HCT116 (cell line): Measurements from ENCODE around the gene CGNL1. TPM values are rescaled to one million over a fixed set of nuclear protein-coding genes. Genes with fewer than 3 reads are reported as not detected.

Source experiments
- ATAC-seq: fragments of 200-7000 bp; cut with Tn5 transposase; 2 replicates; pipeline ENCODE4 v1.9.1; 2020; ENCODE audit warnings: mild to moderate bottlenecking, moderate library complexity
- BruUV-seq: library from RNA; stranded (reverse); fragments of 400-500 nt; replicated peaks from 2 replicates; lab custom pipeline; 2021; lab: Mats Ljungman, UMichigan
- CTCF ChIA-PET: fragments of 300-600 bp; sonication (Branson Sonifier 250); formaldehyde crosslinking; loops from one replicate; lab custom pipeline; 2021; ENCODE audit warnings: antibody characterized with exemption; lab: Charles Lee
- POLR2A ChIA-PET: fragments of 300-600, 350-600 bp; sonication (Branson Sonifier 250); formaldehyde crosslinking; loops from one replicate; lab custom pipeline; 2021; ENCODE audit warnings: antibody characterized with exemption; lab: Charles Lee
- RAD21 ChIA-PET, 2 experiments: fragments of 300-600 bp; sonication (Branson Sonifier 250); formaldehyde crosslinking; loops; one replicate each; lab custom pipeline; 2023; ENCODE audit warnings: low total read pairs in 2 of 2; ENCODE audit not compliant: uncharacterized antibody in 2 of 2, unreplicated experiment in 2 of 2, low non-redundant PET in 1 of 2; lab: Charles Lee
- DNase-seq: peaks from one replicate; pipeline ENCODE4 v3.0.0-alpha.2; 2010; ENCODE audit warnings: low read depth, low spot score
- H2AFZ ChIP-seq: fragments of 200-600 bp; shearing (Covaris generic), sonication (generic); 2 replicates; pipeline ENCODE4 v1.6.1; 2017; ENCODE audit warnings: low read depth, mixed run types, mixed read lengths, antibody characterized with exemption, low read length; ENCODE audit not compliant: poor library complexity, severe bottlenecking
- H3K27ac ChIP-seq: 2 replicates; pipeline ENCODE4 v1.5.1; 2012; ENCODE audit warnings: low read depth, low read length
- H3K27me3 ChIP-seq: fragments of 200-600 bp; sonication (generic); 2 replicates; pipeline ENCODE4 v1.6.1; 2016; ENCODE audit warnings: mixed run types, low read length, mixed read lengths; ENCODE audit not compliant: insufficient read depth
- H3K36me3 ChIP-seq, 2 experiments: fragments of 200-500 bp in 1 of 2; fragments of 200-600 bp in 1 of 2; sonication (Bioruptor generic) in 1 of 2; sonication (generic) in 1 of 2; 2 replicates each; pipeline versions ENCODE4 v1.5.1 to v1.6.1; 2014 to 2016; ENCODE audit warnings: low read length in 2 of 2, inconsistent platforms in 1 of 2, mixed read lengths in 1 of 2, mixed run types in 1 of 2; ENCODE audit not compliant: insufficient read depth in 2 of 2, control insufficient read depth in 1 of 2
- H3K4me1 ChIP-seq, 2 experiments: fragments of 200-600 bp in 1 of 2; sonication (generic) in 1 of 2; 2 replicates each; pipeline versions ENCODE4 v1.5.1 to v1.6.1; 2012 to 2017; ENCODE audit warnings: low read length in 2 of 2, inconsistent platforms in 1 of 2, mild to moderate bottlenecking in 1 of 2, mixed read lengths in 1 of 2, mixed run types in 1 of 2, moderate library complexity in 1 of 2; ENCODE audit not compliant: insufficient read depth in 2 of 2, control insufficient read depth in 1 of 2
- H3K4me2 ChIP-seq: fragments of 200-600 bp; sonication (generic); 2 replicates; pipeline ENCODE4 v1.6.1; 2017; ENCODE audit warnings: mixed run types, low read length, mixed read lengths
- H3K4me3 ChIP-seq, 2 experiments: fragments of 200-600 bp in 1 of 2; sonication (generic) in 1 of 2; replicated peaks in 1 of 2; 2 replicates each; pipeline ENCODE4 v1.5.1; 2011 to 2016; ENCODE audit warnings: low read length in 2 of 2, control low read depth in 1 of 2, low read depth in 1 of 2, mild to moderate bottlenecking in 1 of 2, mixed read lengths in 1 of 2, mixed run types in 1 of 2
- H3K79me2 ChIP-seq: fragments of 200-600 bp; sonication (generic); 2 replicates; pipeline ENCODE4 v1.6.1; 2017; ENCODE audit warnings: mild to moderate bottlenecking, mixed run types, low read length, moderate library complexity, mixed read lengths; ENCODE audit not compliant: insufficient read depth
- H3K9ac ChIP-seq: fragments of 200-600 bp; sonication (generic); 2 replicates; pipeline ENCODE4 v1.6.1; 2016; ENCODE audit warnings: low read length, mixed read lengths
- H3K9me2 ChIP-seq: fragments of 200-600 bp; sonication (generic), shearing (Covaris generic); 2 replicates; pipeline ENCODE4 v1.6.1; 2017; ENCODE audit warnings: mixed run types, mild to moderate bottlenecking, moderate library complexity; ENCODE audit not compliant: insufficient read depth
- H3K9me3 ChIP-seq, 2 experiments: fragments of 200-500 bp in 1 of 2; fragments of 200-600 bp in 1 of 2; sonication (Bioruptor generic) in 1 of 2; sonication (generic) in 1 of 2; 2 replicates each; pipeline ENCODE4 v1.6.1; 2014 to 2017; ENCODE audit warnings: low read length in 2 of 2, mixed read lengths in 2 of 2, inconsistent platforms in 1 of 2, low read depth in 1 of 2, mild to moderate bottlenecking in 1 of 2, mixed run types in 1 of 2, moderate library complexity in 1 of 2; ENCODE audit not compliant: control insufficient read depth in 1 of 2, insufficient read depth in 1 of 2
- H4K20me1 ChIP-seq: fragments of 200-600 bp; sonication (generic), shearing (Covaris generic); 2 replicates; pipeline ENCODE4 v1.6.1; 2017; ENCODE audit warnings: mixed run types, mild to moderate bottlenecking, moderate library complexity; ENCODE audit not compliant: insufficient read depth
- EZH2phosphoT487 ChIP-seq: fragments of 200-600 bp; IDR thresholded peaks from 2 replicates; pipeline ENCODE4 v1.6.1; 2018; ENCODE audit warnings: antibody characterized with exemption, borderline replicate concordance
- FOSL1 ChIP-seq: IDR thresholded peaks from 2 replicates; pipeline ENCODE4 v1.6.1; 2012; ENCODE audit warnings: low read depth
- POLR2AphosphoS5 ChIP-seq: IDR thresholded peaks from 2 replicates; pipeline ENCODE4 v1.6.1; 2011; ENCODE audit warnings: mild to moderate bottlenecking, low read depth, low read length, moderate library complexity
- REST ChIP-seq: IDR thresholded peaks from 2 replicates; pipeline ENCODE4 v1.6.1; 2012; ENCODE audit warnings: low read depth
- TCF7L2 ChIP-seq: IDR thresholded peaks from 2 replicates; pipeline ENCODE4 v1.7.0; 2011; ENCODE audit warnings: borderline replicate concordance, inconsistent platforms; ENCODE audit not compliant: insufficient read depth, insufficient read length; ENCODE audit errors: extremely low read depth
- intact Hi-C: fragments of 100-400 bp; cut with micrococcal nuclease; formaldehyde crosslinking; loops from 2 replicates; pipeline ENCODE4 v1.10.0; 2022
- total RNA-seq: library from RNA; stranded (reverse); gene quantifications from one replicate; pipeline ENCODE4 v1.2.1, GENCODE V29; 2021; ENCODE audit not compliant: unreplicated experiment

Gene CGNL1
- total RNA-seq, 1 experiment from 2014 or later: 2.2 TPM

- ChIA-PET RAD21 (no interaction called here), POLR2A (no interaction called here), CTCF (no interaction called here)
- Histone ChIP-seq H3K9ac (no peak overlapping the region), H4K20me1 (no peaks in the 10 kb centered on the region), H3K9me2 (no peaks in the 10 kb centered on the region), H3K36me3 (no peaks in the 10 kb centered on the region), H3K27ac (no peak overlapping the region), H3K4me3 (no peak overlapping the region), H3K4me2 (no peak overlapping the region), H2AFZ (no peak overlapping the region), H3K79me2 (no peaks in the 10 kb centered on the region), H3K9me3 (no peaks in the 10 kb centered on the region), H3K27me3 (no peaks in the 10 kb centered on the region), H3K4me1 (no peaks in the 10 kb centered on the region)
- DNase-seq (no peak), ATAC-seq (no peak)
- BruUV-seq: no TSS peak
- intact Hi-C loops: no loop called here
- TF ChIP-seq EZH2phosphoT487: no peak
Measured at GRCh38 chr15:57460208-57460816, 84.0 kb downstream of the CGNL1 start.

GRCh38 chr15:57461541-57461940 lies 85.2 kb downstream of the CGNL1 start:
- H3K27me3 ChIP-seq: no peaks in the 10 kb centered on the region
- no peaks in the 10 kb centered on the region for H3K4me1 ChIP-seq
- no peak overlapping the region for H2AFZ ChIP-seq
- BruUV-seq: no TSS peak
- H4K20me1 ChIP-seq: no peaks in the 10 kb centered on the region
- ChIA-PET POLR2A (interaction anchor here (0.8 kb wide), 1 partner anchor 19 kb away, joined by 4 read pairs; no protein-coding TSS in a partner anchor), CTCF (no interaction called here), RAD21 (no interaction called here)
- DNase-seq (no peak), ATAC-seq (no peak)
- H3K9me2 ChIP-seq: no peaks in the 10 kb centered on the region
- no peaks in the 10 kb centered on the region for H3K79me2 ChIP-seq
- no peak overlapping the region for H3K27ac ChIP-seq
- no peak overlapping the region for H3K4me3 ChIP-seq
- TF ChIP-seq POLR2AphosphoS5: no peak
- TF ChIP-seq REST: no peak
- no peak for TF ChIP-seq FOSL1
- no peak for TF ChIP-seq TCF7L2
- no peaks in the 10 kb centered on the region for H3K36me3 ChIP-seq
- no peaks in the 10 kb centered on the region for H3K9me3 ChIP-seq
- no peak overlapping the region for H3K9ac ChIP-seq
- intact Hi-C loops: no loop called here
- no peak overlapping the region for H3K4me2 ChIP-seq
